ENCODE results near the gene RNF157. TPM values are rescaled to one million over a fixed set of nuclear protein-coding genes. Genes with fewer than 3 reads are reported as not detected.
A peak's percentile ranks its signal among the peaks of the same experiment; 100 is the strongest.

The RNF157 gene
- total RNA-seq, 3 donors from 2014 or later, result 3.1 to 7.8 (median 4.3) TPM

DNA sequence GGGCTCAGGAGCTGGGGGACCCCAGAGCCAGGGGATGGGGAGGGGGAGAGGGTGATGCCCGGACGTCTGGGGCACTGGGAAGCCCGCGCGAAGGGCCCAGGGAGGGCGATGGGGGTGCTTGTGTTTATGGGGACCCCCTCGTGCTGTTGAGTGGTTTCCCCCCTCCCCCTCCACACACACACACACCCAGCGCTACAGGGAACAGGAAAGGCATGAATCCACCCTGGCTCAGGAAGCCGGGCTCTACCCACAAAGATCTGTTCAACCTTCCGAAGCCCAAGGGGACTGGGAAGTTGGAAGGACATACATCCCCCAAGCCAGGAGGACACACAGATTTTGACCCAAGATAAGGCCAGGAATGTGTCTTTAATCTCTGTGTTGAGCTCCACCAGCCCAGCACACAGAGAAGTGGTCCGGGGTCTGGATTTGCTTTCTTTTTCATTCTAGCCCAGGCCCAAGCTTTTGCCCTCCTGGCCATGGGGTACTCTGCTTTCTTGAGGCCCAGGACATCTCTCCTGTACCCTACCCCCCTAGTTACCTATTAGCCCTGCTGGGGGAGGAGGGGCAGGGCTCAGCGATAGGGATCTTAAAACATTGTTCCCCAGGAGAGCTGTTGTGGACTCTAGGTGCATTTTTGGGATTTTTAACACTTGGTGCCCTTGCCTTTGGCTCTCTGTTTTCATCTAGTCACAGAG, 26.1 kb upstream of the RNF157 start:
- intact Hi-C loops (cut with DNase I; ENCODE audit: low total_unique reads), result no loop called here
- peak in 1 of 3 donors; percentile 18 for TF ChIP-seq POLR2AphosphoS5 (IDR thresholded peaks at IDR 0.05)
- no peak for TF ChIP-seq CTCF (IDR thresholded peaks at IDR 0.05)
- Histone ChIP-seq H3K36me3 (no peaks in the 10 kb centered on the region), H3K27me3 (no peaks in the 10 kb centered on the region), H3K4me3 (peak overlapping the region; percentile 95 to 97 (median 97)), H3K4me1 (peaks cover 24 to 38% of the 10 kb centered on the region in 2 donors), H3K9me3 (no peaks in the 10 kb centered on the region), H3K27ac (peak overlapping the region; percentile 97 to 99)
- DNase-seq (ENCODE audit: low spot score in 2 of 2), result no peak

GRCh38 chr17:76265624-76266243, 25.4 kb upstream of the RNF157 start:
- Histone ChIP-seq H3K4me1 (peaks cover 24 to 38% of the 10 kb centered on the region in 2 donors), H3K4me3 (peak overlapping the region; percentile 95 to 97 (median 97)), H3K36me3 (no peaks in the 10 kb centered on the region), H3K9me3 (no peaks in the 10 kb centered on the region), H3K27ac (peak overlapping the region; percentile 97 to 99), H3K27me3 (no peaks in the 10 kb centered on the region)
- TF ChIP-seq POLR2AphosphoS5 (IDR thresholded peaks at IDR 0.05) (peak in 2 of 3 donors; percentile 20 to 49), POLR2A (IDR thresholded peaks at IDR 0.05) (no peak)
- intact Hi-C loops (cut with DNase I; ENCODE audit: low total_unique reads), result no loop called here
- DNase-seq (ENCODE audit: low spot score in 2 of 2), result peak in 1 of 2 donors; percentile 49

DNA sequence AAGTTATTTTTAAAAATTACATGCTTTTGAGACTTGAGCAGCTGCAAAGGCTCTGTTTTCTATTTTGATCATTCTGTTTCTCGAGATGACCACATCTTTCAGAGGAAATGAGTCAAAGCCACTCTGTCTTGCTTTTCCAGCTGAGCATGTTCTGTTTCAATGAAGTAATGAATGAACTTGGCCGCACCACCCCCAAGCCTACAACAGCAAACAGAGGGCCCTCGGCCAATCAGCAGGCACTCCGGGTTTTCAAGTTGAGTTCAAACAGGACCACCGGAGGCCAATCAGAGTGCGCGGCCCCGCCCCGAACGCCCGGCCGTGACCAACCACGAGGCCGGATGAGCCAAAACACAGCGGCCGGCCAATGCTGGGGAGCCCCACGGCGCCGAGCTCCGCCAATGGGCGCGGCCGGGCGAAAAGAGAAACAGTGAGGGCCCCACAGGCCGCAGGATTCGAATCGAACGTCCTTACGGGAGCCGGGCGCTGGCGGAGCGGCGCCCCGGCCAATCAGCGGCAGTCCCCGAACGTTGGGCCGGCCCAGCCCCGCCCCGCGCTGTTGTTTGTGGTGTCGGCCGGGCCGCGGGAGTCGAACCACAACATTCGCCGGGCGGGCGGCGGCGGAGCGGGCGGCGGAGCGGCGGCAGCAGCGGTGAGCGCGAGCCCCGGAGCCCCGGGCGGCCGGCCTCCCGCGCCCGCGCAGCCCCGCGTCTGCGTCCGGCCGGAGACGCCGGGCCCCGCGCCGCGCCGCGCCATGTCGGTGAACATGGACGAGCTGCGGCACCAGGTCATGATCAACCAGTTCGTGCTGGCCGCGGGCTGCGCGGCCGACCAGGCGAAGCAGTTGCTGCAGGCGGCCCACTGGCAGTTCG, 24.7 kb upstream of the RNF157 start, which contains the start of gene UBALD2:
TSS of gene UBALD2 (plus strand) at position 594 of the 869 bp plus-strand sequence. CDS start at position 752, 158 bp downstream.
- intact Hi-C loops (cut with DNase I; ENCODE audit: low total_unique reads), result no loop called here
- H3K27ac ChIP-seq, result peak within 1 kb of the TSS; percentile 97 to 99
- no peaks in the 10 kb centered on the region for H3K36me3 ChIP-seq
- H3K27me3 ChIP-seq, result no peaks in the 10 kb centered on the region
- DNase-seq (ENCODE audit: low spot score in 2 of 2), result peak; percentile 99 to 100
- peaks cover 24 to 35% of the 10 kb centered on the region in 2 donors for H3K4me1 ChIP-seq
- TF ChIP-seq CTCF (IDR thresholded peaks at IDR 0.05) (peak in 2 of 3 donors; percentile 22 to 29), POLR2A (IDR thresholded peaks at IDR 0.05) (peak; percentile 38), POLR2AphosphoS5 (IDR thresholded peaks at IDR 0.05) (peak; percentile 71 to 86 (median 73))
- H3K4me3 ChIP-seq, result peak within 1 kb of the TSS; percentile 95 to 97 (median 97)
- no peaks in the 10 kb centered on the region for H3K9me3 ChIP-seq

DNA sequence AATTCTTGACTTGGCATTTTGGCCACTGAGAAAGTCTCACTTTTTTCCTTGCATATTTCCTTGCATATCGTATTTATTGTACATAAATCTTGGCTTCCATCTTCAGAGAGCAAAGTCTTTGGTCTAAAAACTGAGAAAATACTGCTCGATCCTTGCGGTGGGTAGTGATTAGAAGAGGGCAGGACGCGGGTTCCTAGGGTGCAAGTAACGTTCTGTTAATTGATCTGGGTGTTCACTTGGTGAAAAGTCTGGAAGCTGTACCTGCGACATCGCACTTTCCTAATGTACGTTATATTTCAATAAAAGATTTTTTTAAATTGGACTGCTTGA, 24.1 kb upstream of the RNF157 start:
- intact Hi-C loops (cut with DNase I; ENCODE audit: low total_unique reads), result no loop called here
- TF ChIP-seq POLR2AphosphoS5 (IDR thresholded peaks at IDR 0.05) (no peak), POLR2A (IDR thresholded peaks at IDR 0.05) (no peak), CTCF (IDR thresholded peaks at IDR 0.05) (no peak)
- Histone ChIP-seq H3K4me3 (peak overlapping the region in 2 of 3 donors; percentile 20 to 95), H3K27me3 (no peaks in the 10 kb centered on the region), H3K27ac (peak overlapping the region; percentile 85 to 97), H3K4me1 (peaks cover 24 to 29% of the 10 kb centered on the region in 2 donors), H3K9me3 (no peaks in the 10 kb centered on the region), H3K36me3 (no peaks in the 10 kb centered on the region)
- no peak for DNase-seq (ENCODE audit: low spot score in 2 of 2)

- TF ChIP-seq CTCF (IDR thresholded peaks at IDR 0.05) (no peak), POLR2A (IDR thresholded peaks at IDR 0.05) (no peak), POLR2AphosphoS5 (IDR thresholded peaks at IDR 0.05) (no peak)
These were observed 23.6 kb upstream of the RNF157 start for GRCh38 chr17:76263896-76264295.

More at GRCh38 chr17:76263896-76264295, 23.6 kb upstream of the RNF157 start:
- Histone ChIP-seq H3K4me1 (peaks cover 19 to 25% of the 10 kb centered on the region in 2 donors), H3K36me3 (no peaks in the 10 kb centered on the region), H3K27ac (peak overlapping the region; percentile 88 to 97), H3K4me3 (no peak overlapping the region), H3K9me3 (no peaks in the 10 kb centered on the region), H3K27me3 (no peaks in the 10 kb centered on the region)
- intact Hi-C loops (cut with DNase I; ENCODE audit: low total_unique reads), result no loop called here
- DNase-seq (ENCODE audit: low spot score in 2 of 2), result peak in 1 of 2 donors; percentile 16
